ENCODE data around the gene TNFRSF11A.

TNFRSF11A gene

DNA sequence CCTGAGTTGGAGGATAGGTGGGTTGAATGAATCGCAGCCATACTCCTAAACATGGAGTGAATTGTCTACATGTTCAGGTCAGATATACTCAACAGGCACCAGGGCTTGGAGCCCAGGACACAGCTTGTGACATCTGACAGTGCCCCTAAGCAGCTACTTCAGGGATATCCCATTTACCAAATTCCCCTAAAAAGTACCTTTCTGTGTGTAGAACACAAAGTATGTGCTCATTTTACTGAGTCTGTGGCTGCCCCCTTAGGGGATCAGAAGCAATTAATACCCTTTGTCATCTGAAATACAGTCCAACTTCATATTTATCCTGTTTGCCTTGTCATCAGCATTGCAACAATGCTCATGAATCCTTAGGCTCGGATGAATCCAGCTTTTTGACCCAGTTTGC lies 20.8 kb downstream of the TNFRSF11A start:
- no peak overlapping the region for H3K4me3 ChIP-seq (ENCODE audit: low read depth, low read length)
- TF ChIP-seq, protein P1, sequence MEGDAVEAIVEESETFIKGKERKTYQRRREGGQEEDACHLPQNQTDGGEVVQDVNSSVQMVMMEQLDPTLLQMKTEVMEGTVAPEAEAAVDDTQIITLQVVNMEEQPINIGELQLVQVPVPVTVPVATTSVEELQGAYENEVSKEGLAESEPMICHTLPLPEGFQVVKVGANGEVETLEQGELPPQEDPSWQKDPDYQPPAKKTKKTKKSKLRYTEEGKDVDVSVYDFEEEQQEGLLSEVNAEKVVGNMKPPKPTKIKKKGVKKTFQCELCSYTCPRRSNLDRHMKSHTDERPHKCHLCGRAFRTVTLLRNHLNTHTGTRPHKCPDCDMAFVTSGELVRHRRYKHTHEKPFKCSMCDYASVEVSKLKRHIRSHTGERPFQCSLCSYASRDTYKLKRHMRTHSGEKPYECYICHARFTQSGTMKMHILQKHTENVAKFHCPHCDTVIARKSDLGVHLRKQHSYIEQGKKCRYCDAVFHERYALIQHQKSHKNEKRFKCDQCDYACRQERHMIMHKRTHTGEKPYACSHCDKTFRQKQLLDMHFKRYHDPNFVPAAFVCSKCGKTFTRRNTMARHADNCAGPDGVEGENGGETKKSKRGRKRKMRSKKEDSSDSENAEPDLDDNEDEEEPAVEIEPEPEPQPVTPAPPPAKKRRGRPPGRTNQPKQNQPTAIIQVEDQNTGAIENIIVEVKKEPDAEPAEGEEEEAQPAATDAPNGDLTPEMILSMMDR (IDR thresholded peaks at IDR 0.05; ENCODE audit: borderline replicate concordance, insufficient read depth, low read depth, low read length) = no peak

DNA sequence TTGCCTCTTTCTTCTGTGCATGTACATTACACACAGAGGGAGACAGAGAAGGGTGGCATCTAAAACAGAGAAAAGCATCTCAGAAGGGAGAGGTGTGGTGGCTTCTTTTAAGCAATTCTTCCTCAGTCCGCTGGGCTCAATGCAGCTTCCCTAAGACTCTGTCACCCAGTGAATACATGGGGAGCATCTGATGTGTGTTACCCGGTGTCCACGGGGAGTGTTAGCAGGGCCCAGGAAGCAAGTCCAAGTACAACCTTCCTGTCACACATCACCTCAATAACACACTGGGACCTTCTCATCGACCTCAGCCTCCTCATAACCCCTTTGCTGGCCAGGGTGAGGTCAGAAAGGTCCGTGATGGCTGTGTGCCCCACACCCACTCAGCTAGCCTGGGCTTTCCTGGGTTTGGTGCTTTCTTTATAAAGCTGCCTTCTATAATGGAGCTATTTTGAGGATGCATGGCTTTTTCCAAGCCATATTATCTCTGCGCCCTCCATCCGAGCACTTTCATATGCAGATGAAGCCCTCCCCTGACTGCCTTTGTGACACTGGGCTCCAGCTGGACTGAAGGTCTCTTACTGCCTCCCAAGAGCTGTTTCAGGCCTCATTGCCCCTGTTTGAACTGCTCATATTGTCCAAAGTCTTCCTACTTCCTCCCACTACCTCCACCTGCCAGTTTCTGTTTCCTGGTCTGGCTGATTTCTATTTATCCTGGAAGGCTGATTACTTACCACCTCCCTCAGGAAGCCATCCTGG lies 21.4 kb downstream of the TNFRSF11A start:
- H3K4me3 ChIP-seq (ENCODE audit: low read depth, low read length) = no peak overlapping the region
- TF ChIP-seq, protein P1 (IDR thresholded peaks at IDR 0.05; ENCODE audit: borderline replicate concordance, insufficient read depth, low read depth, low read length) = no peak

DNA sequence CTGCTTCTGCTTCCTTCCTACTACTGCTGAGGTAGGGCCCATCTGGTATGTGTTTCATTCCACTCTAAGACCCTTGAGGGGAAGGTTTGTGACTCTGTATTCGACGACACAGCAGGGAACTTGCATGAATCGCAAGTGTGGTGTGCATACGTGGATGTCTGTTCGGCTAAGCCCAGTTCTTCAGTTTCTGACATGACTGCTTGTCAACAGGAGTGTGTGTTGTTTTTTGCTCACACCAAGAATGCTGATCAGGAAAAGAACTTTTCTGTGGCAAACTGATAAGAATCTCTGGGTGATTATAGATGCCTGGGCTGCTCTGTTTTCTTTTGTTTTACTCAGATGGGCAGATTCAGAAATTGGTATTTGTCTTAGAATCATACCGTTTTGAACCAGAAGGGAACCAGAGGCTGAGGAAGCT lies 22.0 kb downstream of the TNFRSF11A start:
- no peak overlapping the region for H3K4me3 ChIP-seq (ENCODE audit: low read depth, low read length)
- TF ChIP-seq, protein P1 (IDR thresholded peaks at IDR 0.05; ENCODE audit: borderline replicate concordance, insufficient read depth, low read depth, low read length) = no peak

DNA sequence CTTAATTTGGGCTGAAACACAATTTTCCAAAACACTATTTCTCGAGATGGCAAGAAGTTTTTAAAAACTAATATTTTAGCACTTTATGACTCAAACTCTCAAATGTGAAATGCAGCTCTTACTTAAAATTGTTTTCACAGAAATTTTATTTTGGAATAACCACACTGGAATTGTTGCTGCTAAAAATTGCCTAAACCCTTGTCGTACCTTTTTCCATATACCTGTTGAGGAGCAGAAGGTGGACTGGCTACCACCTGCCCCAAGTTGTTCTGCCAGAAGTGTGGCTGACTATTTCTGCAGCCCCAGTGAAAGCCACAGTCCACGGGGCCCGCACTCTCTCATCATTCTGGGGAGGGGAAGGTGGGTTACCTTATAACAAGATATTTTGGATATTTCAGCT lies 23.4 kb downstream of the TNFRSF11A start:
- no peak overlapping the region for H3K4me3 ChIP-seq (ENCODE audit: low read depth, low read length)
- TF ChIP-seq, protein P1 (IDR thresholded peaks at IDR 0.05; ENCODE audit: borderline replicate concordance, insufficient read depth, low read depth, low read length) = no peak

DNA sequence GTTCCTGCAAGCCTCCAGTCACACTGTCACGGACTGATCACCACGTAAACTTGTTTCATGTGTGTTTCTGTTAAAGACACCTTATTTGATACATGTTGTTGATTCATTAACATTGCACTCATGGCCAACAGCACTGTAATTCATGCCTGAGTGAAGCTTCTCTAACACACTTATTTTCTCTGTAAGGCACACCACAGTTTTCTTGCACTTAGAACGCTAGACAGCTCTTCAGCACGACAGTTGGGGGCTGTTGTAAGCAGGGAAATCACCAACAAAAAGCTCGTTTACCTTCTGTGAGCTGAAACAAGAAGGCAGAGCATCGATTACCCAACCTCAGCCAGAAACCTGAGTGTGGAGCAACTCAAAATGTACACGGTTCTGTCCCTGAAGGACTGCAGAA lies 28.1 kb downstream of the TNFRSF11A start:
- no peak overlapping the region for H3K4me3 ChIP-seq (ENCODE audit: low read depth, low read length)
- TF ChIP-seq, protein P1 (IDR thresholded peaks at IDR 0.05; ENCODE audit: borderline replicate concordance, insufficient read depth, low read depth, low read length) = no peak

DNA sequence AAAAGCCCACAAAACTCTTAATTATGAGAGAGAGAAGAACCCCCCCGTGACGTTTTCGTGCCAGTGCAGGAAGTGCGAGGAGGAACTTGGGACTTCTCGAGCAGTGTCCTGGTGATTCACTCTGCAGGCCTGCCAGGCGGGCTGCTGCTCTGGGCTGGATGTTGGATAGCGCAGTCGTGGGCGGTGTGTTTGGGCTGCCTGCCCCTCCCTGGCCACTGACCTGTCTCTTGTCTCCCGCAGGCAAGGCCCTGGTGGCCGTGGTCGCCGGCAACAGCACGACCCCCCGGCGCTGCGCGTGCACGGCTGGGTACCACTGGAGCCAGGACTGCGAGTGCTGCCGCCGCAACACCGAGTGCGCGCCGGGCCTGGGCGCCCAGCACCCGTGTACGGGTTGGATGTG lies 29.0 kb downstream of the TNFRSF11A start:
- TF ChIP-seq, protein P1 (IDR thresholded peaks at IDR 0.05; ENCODE audit: borderline replicate concordance, insufficient read depth, low read depth, low read length) = no peak
- H3K4me3 ChIP-seq (ENCODE audit: low read depth, low read length) = no peak overlapping the region

DNA sequence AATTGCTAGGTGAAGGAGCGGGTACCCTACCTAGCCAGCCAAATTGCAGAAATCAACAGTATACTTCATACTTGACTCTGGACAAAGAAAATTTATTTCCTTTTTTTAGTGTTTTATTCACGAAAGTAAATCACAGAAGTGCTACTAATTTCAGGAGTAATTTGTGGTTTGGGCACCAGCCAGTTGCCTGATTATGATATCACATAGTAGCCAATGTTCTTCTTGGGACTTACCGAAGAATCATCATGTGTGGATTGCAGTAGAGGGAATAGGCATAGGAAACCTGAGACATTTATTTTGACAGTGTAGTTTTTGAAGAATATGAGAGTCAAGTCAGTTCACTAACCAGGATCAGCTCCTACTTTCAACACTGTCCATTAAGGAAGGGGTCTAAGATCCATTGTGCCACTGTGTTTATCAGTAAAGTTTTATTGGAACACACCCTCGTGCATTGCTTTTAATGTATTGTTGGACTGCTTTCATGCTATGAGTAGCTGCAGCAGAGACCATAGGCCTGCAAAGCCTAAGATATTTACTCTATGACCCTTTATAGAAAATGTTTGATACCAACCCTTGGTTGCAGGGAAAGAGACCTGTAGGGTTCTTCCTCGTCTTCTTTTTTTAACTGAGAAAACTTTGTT lies 32.1 kb downstream of the TNFRSF11A start:
- TF ChIP-seq, protein P1 (IDR thresholded peaks at IDR 0.05; ENCODE audit: borderline replicate concordance, insufficient read depth, low read depth, low read length) = no peak

More for the DNA sequence above, 32.1 kb downstream of the TNFRSF11A start:
- no peak overlapping the region for H3K4me3 ChIP-seq (ENCODE audit: low read depth, low read length)
